Measurements from ENCODE around the gene STUM.

- no peak for TF ChIP-seq POLR2A (IDR thresholded peaks at IDR 0.05)
- TF ChIP-seq, protein P1, sequence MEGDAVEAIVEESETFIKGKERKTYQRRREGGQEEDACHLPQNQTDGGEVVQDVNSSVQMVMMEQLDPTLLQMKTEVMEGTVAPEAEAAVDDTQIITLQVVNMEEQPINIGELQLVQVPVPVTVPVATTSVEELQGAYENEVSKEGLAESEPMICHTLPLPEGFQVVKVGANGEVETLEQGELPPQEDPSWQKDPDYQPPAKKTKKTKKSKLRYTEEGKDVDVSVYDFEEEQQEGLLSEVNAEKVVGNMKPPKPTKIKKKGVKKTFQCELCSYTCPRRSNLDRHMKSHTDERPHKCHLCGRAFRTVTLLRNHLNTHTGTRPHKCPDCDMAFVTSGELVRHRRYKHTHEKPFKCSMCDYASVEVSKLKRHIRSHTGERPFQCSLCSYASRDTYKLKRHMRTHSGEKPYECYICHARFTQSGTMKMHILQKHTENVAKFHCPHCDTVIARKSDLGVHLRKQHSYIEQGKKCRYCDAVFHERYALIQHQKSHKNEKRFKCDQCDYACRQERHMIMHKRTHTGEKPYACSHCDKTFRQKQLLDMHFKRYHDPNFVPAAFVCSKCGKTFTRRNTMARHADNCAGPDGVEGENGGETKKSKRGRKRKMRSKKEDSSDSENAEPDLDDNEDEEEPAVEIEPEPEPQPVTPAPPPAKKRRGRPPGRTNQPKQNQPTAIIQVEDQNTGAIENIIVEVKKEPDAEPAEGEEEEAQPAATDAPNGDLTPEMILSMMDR (IDR thresholded peaks at IDR 0.05) = no peak
Measured at GRCh38 chr1:226532553-226532952, 16.0 kb upstream of the STUM start.

Data from right lobe of liver (tissue), 4 donors.